ENCODE results near the gene ANAPC5. TPM values are rescaled to one million over a fixed set of nuclear protein-coding genes. Genes with fewer than 3 reads are reported as not detected.

The ANAPC5 gene
- total RNA-seq, 1 experiment from 2014 or later: 116 TPM

DNA sequence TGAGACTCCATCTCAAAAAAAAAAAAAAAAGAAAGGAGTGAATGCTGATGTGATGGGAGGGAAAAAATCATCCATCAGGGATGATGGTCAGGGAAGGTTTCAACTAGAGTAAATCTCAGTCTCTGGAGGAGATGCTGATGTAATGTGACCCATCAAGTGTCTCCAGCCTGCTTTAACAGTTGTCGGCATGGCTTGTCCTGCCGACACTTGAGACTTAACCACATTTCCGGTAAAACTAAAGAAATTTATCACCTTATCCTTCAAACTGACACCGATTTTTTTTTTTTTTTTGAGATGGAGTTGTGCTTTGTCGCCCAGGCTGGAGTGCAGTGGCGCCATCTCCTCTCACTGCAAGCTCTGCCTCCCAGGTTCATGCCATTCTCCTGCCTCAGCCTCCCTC lies 21.5 kb upstream of the ANAPC5 start:
- ATAC-seq: no peak
- Mint-ChIP-seq H3K27ac (no peak overlapping the region), H3K4me3 (no peak overlapping the region), H3K27me3 (ENCODE audit: low read depth) (peaks cover 5% of the 10 kb centered on the region; the same call in 1 of the 2 replicates), H3K36me3 (no peaks in the 10 kb centered on the region), H3K9me3 (peaks cover 7% of the 10 kb centered on the region), H3K4me1 (no peaks in the 10 kb centered on the region)
- DNase-seq (ENCODE audit: low spot score): no peak
- POLR2A ChIA-PET: no interaction called here
- TF ChIP-seq ZNF317 (CRISPR knock-in tag; IDR thresholded peaks at IDR 0.05; ENCODE audit: borderline replicate concordance, low read depth) (no peak), JAZF1 (CRISPR knock-in tag; IDR thresholded peaks at IDR 0.05) (no peak), TCF7 (CRISPR knock-in tag; IDR thresholded peaks at IDR 0.05; ENCODE audit: low read depth) (no peak), ZNF219 (CRISPR knock-in tag; IDR thresholded peaks at IDR 0.05; ENCODE audit: borderline replicate concordance) (no peak), TP53 (CRISPR knock-in tag; IDR thresholded peaks at IDR 0.05) (no peak), ZNF423 (CRISPR knock-in tag; IDR thresholded peaks at IDR 0.05) (no peak), ATF1 (CRISPR knock-in tag; IDR thresholded peaks at IDR 0.05) (no peak), FOXP1 (CRISPR knock-in tag; IDR thresholded peaks at IDR 0.05; ENCODE audit: borderline replicate concordance) (no peak), FOXK1 (CRISPR knock-in tag; IDR thresholded peaks at IDR 0.05) (no peak), TEAD4 (CRISPR knock-in tag; IDR thresholded peaks at IDR 0.05) (no peak), GTF2I (CRISPR knock-in tag; conservative IDR thresholded peaks at IDR 0.05) (no peak), TEAD1 (CRISPR knock-in tag; IDR thresholded peaks at IDR 0.05) (no peak)
- TF ChIP-seq, protein P1, sequence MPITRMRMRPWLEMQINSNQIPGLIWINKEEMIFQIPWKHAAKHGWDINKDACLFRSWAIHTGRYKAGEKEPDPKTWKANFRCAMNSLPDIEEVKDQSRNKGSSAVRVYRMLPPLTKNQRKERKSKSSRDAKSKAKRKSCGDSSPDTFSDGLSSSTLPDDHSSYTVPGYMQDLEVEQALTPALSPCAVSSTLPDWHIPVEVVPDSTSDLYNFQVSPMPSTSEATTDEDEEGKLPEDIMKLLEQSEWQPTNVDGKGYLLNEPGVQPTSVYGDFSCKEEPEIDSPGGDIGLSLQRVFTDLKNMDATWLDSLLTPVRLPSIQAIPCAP (CRISPR knock-in tag; IDR thresholded peaks at IDR 0.05): no peak
- TF ChIP-seq, protein P2, sequence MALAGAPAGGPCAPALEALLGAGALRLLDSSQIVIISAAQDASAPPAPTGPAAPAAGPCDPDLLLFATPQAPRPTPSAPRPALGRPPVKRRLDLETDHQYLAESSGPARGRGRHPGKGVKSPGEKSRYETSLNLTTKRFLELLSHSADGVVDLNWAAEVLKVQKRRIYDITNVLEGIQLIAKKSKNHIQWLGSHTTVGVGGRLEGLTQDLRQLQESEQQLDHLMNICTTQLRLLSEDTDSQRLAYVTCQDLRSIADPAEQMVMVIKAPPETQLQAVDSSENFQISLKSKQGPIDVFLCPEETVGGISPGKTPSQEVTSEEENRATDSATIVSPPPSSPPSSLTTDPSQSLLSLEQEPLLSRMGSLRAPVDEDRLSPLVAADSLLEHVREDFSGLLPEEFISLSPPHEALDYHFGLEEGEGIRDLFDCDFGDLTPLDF (CRISPR knock-in tag; IDR thresholded peaks at IDR 0.05): no peak
- TF ChIP-seq, protein P3, sequence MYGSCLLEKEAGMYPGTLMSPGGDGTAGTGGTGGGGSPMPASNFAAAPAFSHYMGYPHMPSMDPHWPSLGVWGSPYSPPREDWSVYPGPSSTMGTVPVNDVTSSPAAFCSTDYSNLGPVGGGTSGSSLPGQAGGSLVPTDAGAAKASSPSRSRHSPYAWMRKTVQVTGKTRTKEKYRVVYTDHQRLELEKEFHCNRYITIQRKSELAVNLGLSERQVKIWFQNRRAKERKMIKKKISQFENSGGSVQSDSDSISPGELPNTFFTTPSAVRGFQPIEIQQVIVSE (CRISPR knock-in tag; IDR thresholded peaks at IDR 0.05; ENCODE audit: borderline replicate concordance): no peak
- TF ChIP-seq, protein P4, sequence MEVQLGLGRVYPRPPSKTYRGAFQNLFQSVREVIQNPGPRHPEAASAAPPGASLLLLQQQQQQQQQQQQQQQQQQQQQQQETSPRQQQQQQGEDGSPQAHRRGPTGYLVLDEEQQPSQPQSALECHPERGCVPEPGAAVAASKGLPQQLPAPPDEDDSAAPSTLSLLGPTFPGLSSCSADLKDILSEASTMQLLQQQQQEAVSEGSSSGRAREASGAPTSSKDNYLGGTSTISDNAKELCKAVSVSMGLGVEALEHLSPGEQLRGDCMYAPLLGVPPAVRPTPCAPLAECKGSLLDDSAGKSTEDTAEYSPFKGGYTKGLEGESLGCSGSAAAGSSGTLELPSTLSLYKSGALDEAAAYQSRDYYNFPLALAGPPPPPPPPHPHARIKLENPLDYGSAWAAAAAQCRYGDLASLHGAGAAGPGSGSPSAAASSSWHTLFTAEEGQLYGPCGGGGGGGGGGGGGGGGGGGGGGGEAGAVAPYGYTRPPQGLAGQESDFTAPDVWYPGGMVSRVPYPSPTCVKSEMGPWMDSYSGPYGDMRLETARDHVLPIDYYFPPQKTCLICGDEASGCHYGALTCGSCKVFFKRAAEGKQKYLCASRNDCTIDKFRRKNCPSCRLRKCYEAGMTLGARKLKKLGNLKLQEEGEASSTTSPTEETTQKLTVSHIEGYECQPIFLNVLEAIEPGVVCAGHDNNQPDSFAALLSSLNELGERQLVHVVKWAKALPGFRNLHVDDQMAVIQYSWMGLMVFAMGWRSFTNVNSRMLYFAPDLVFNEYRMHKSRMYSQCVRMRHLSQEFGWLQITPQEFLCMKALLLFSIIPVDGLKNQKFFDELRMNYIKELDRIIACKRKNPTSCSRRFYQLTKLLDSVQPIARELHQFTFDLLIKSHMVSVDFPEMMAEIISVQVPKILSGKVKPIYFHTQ (CRISPR knock-in tag; IDR thresholded peaks at IDR 0.05): no peak
- TF ChIP-seq, protein P5, sequence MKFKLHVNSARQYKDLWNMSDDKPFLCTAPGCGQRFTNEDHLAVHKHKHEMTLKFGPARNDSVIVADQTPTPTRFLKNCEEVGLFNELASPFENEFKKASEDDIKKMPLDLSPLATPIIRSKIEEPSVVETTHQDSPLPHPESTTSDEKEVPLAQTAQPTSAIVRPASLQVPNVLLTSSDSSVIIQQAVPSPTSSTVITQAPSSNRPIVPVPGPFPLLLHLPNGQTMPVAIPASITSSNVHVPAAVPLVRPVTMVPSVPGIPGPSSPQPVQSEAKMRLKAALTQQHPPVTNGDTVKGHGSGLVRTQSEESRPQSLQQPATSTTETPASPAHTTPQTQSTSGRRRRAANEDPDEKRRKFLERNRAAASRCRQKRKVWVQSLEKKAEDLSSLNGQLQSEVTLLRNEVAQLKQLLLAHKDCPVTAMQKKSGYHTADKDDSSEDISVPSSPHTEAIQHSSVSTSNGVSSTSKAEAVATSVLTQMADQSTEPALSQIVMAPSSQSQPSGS (CRISPR knock-in tag; IDR thresholded peaks at IDR 0.05; ENCODE audit: borderline replicate concordance, low read depth): no peak
- TF ChIP-seq, protein P6, sequence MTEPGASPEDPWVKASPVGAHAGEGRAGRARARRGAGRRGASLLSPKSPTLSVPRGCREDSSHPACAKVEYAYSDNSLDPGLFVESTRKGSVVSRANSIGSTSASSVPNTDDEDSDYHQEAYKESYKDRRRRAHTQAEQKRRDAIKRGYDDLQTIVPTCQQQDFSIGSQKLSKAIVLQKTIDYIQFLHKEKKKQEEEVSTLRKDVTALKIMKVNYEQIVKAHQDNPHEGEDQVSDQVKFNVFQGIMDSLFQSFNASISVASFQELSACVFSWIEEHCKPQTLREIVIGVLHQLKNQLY (CRISPR knock-in tag; IDR thresholded peaks at IDR 0.05): no peak
- TF ChIP-seq, protein P7, sequence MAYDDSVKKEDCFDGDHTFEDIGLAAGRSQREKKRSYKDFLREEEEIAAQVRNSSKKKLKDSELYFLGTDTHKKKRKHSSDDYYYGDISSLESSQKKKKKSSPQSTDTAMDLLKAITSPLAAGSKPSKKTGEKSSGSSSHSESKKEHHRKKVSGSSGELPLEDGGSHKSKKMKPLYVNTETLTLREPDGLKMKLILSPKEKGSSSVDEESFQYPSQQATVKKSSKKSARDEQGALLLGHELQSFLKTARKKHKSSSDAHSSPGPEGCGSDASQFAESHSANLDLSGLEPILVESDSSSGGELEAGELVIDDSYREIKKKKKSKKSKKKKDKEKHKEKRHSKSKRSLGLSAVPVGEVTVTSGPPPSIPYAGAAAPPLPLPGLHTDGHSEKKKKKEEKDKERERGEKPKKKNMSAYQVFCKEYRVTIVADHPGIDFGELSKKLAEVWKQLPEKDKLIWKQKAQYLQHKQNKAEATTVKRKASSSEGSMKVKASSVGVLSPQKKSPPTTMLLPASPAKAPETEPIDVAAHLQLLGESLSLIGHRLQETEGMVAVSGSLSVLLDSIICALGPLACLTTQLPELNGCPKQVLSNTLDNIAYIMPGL (CRISPR knock-in tag; IDR thresholded peaks at IDR 0.05): no peak
- TF ChIP-seq, protein P8, sequence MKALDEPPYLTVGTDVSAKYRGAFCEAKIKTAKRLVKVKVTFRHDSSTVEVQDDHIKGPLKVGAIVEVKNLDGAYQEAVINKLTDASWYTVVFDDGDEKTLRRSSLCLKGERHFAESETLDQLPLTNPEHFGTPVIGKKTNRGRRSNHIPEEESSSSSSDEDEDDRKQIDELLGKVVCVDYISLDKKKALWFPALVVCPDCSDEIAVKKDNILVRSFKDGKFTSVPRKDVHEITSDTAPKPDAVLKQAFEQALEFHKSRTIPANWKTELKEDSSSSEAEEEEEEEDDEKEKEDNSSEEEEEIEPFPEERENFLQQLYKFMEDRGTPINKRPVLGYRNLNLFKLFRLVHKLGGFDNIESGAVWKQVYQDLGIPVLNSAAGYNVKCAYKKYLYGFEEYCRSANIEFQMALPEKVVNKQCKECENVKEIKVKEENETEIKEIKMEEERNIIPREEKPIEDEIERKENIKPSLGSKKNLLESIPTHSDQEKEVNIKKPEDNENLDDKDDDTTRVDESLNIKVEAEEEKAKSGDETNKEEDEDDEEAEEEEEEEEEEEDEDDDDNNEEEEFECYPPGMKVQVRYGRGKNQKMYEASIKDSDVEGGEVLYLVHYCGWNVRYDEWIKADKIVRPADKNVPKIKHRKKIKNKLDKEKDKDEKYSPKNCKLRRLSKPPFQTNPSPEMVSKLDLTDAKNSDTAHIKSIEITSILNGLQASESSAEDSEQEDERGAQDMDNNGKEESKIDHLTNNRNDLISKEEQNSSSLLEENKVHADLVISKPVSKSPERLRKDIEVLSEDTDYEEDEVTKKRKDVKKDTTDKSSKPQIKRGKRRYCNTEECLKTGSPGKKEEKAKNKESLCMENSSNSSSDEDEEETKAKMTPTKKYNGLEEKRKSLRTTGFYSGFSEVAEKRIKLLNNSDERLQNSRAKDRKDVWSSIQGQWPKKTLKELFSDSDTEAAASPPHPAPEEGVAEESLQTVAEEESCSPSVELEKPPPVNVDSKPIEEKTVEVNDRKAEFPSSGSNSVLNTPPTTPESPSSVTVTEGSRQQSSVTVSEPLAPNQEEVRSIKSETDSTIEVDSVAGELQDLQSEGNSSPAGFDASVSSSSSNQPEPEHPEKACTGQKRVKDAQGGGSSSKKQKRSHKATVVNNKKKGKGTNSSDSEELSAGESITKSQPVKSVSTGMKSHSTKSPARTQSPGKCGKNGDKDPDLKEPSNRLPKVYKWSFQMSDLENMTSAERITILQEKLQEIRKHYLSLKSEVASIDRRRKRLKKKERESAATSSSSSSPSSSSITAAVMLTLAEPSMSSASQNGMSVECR (CRISPR knock-in tag; IDR thresholded peaks at IDR 0.05; ENCODE audit: borderline replicate concordance): no peak
- CTCF ChIA-PET: no interaction called here
